Retinal pigment epithelial cell (primary cell): ENCODE measurements around the gene IL11.

Experiments
- DNase-seq: peaks from one replicate; pipeline ENCODE4 v3.0.0-alpha.2; 2010; ENCODE audit warnings: low read depth
- H3K4me3 ChIP-seq: 2 replicates; pipeline ENCODE4 v1.5.1; 2011; ENCODE audit warnings: mild to moderate bottlenecking, low read length, control low read depth, moderate library complexity
- TF ChIP-seq, protein P1 (sequence below): conservative IDR thresholded peaks from 2 replicates; pipeline ENCODE4 v1.5.1; 2011; ENCODE audit warnings: low read depth, low read length, control low read depth, inconsistent platforms

Gene IL11

DNA sequence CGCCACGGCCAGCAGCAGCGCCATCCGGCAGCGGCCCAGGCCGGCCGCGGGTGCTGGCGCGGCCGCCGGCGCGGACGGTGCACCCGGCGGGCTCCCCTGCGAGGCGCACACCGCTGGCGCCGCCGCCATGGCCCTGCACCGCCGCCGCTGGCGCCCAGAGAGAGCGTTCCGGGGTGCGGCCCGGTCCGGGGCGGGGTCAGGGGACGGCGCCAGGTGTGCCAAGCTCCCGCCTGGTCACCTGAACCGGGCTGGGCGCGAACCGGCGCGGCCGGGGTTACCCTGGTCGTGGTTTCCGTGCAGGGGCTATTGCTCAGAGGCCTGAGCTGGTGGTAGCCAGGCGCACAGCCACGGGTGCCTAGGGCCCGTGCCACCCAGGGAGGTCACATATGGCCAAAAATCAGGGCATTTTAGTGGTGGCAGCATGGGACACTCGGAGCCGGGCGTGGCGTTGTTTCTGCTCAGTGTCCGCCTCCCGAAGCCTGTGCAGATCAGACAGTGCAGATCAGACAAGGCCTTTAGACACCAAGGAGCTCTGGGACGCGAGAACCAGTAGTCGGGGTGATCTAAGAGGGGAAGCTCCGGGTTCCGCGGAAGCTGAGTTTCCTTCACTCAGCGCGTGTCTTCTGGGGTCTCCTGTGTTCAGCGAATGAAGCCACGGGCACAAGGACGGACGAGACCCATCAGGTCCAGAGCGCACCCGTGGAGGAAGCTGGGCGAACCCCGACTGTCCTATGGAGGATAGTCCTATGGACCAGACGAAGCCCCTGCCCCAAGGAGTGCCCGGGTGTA, 14.1 kb upstream of the IL11 start, which contains the start of gene TMEM238:
Gene TMEM238 (minus strand): TSS at position 162 of the 789 bp plus-strand sequence. CDS start 33 bp downstream, at position 129.
- DNase-seq: no peak
- TF ChIP-seq, protein P1, sequence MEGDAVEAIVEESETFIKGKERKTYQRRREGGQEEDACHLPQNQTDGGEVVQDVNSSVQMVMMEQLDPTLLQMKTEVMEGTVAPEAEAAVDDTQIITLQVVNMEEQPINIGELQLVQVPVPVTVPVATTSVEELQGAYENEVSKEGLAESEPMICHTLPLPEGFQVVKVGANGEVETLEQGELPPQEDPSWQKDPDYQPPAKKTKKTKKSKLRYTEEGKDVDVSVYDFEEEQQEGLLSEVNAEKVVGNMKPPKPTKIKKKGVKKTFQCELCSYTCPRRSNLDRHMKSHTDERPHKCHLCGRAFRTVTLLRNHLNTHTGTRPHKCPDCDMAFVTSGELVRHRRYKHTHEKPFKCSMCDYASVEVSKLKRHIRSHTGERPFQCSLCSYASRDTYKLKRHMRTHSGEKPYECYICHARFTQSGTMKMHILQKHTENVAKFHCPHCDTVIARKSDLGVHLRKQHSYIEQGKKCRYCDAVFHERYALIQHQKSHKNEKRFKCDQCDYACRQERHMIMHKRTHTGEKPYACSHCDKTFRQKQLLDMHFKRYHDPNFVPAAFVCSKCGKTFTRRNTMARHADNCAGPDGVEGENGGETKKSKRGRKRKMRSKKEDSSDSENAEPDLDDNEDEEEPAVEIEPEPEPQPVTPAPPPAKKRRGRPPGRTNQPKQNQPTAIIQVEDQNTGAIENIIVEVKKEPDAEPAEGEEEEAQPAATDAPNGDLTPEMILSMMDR: no peak
- peak within 1 kb of the TSS; percentile 100 for H3K4me3 ChIP-seq

DNA sequence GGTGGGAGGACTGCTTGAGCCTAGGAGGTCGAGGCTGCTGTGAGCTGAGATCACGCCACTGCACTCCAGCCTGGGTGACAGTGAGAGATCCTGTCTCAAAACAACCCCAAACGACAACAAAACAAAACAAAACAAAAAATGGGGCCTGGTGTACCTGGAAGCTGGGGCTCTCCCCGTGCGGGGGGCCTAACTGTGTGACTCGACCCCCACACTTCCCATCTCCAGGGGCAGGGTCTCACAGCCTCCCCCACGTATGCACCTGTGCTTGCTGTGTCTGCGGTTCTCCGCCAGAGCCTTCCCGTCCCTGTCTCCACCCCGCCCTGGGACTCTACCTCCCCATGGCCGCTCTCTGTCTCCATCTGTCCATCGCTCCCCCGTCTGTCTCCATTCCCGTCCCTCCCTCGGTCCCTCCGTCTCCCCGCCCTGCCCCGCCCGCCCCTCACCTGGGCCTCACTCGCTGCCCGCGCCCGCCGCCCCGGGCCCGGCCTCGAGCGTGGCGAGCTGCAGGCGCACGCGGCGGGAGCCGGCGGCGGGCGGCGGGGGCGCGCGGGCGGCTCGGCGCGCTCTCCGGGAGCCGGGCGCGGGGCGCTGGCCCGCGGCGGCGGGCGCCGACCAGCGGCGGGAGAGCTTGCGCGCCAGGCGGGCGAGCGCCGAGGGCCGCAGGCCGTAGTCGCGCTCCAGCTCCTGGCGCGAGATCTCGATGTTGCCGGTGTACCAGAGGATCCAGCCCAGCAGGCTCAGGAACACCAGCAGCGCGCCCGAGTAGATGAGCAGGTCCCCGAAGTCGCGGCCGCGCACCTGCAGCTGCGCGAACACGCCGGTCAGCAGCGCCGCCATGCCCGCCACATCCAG, 13.2 kb upstream of the IL11 start:
- H3K4me3 ChIP-seq: peak overlapping the region; percentile 42
- TF ChIP-seq, protein P1: no peak

DNA sequence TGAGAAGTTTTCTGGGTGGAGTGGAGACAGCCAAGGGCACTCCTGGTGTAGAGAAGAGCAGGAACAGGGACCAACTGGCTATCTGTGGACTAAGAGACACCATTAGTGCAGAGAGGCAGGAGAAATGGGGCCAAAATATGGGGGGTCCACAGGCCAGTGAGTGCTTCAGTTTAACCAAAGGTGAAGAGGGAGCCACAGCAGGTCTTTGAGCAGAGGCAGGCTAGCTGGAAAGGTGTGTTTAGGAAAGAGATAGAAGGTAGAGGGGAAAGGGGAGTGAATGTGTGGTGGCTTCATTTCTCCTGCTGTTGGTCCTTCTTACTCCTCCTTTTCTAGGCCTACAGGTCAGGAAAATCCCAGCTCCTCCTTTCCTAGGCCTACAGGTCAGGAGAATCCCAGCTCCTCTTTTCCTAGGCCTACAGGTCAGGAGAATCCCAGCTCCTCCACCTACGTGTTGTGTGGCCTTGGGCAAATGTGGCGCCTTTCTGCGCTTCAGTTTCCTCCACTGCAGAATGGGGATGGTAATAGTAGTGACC, 12.3 kb upstream of the IL11 start:
- H3K4me3 ChIP-seq: no peak overlapping the region

More for the DNA sequence above, 13.2 kb upstream of the IL11 start:
- peak; percentile 30 for DNase-seq

DNA sequence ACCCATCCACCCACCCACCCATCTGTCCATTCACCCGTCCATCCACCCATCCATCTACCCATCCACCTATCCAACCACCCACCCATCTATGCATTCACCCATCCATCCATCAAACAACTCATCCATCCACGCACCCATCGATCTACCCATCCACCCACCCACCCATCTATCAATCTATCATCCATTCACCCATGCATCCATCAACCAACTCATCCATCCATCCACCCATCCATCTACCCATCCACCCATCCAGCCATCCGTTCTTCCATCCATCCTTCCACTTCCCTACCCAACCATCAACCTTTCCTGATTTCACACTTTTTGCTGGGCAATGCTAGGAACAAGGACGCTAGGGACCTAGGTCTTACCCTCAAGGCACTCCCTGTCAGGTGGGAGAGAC, 11.8 kb upstream of the IL11 start:
- no peak for DNase-seq
- H3K4me3 ChIP-seq: no peak overlapping the region
- TF ChIP-seq, protein P1: no peak

More for the DNA sequence above, 12.3 kb upstream of the IL11 start:
- no peak for DNase-seq
- TF ChIP-seq, protein P1: no peak

DNA sequence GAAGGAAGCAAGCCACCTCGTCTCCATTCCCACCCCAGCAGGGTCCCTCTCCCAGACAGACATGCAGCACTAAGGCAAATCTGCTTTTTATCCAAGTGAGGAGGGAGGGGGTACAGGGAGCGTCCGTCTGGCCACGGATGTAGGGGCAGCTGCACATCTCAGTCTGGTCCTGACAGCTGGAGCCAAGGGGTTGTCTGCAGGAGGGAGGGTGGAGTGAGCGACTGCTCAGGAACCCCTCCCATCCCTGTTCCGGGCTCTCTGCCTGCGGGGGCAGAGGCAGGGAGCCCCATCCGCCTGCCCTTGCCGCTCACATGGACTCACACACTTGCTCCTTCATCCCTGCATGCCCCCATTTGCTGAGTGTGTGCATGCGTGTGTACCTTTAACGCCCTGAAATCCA, 8.9 kb upstream of the IL11 start:
- H3K4me3 ChIP-seq: no peak overlapping the region
- TF ChIP-seq, protein P1: no peak
- DNase-seq: no peak

DNA sequence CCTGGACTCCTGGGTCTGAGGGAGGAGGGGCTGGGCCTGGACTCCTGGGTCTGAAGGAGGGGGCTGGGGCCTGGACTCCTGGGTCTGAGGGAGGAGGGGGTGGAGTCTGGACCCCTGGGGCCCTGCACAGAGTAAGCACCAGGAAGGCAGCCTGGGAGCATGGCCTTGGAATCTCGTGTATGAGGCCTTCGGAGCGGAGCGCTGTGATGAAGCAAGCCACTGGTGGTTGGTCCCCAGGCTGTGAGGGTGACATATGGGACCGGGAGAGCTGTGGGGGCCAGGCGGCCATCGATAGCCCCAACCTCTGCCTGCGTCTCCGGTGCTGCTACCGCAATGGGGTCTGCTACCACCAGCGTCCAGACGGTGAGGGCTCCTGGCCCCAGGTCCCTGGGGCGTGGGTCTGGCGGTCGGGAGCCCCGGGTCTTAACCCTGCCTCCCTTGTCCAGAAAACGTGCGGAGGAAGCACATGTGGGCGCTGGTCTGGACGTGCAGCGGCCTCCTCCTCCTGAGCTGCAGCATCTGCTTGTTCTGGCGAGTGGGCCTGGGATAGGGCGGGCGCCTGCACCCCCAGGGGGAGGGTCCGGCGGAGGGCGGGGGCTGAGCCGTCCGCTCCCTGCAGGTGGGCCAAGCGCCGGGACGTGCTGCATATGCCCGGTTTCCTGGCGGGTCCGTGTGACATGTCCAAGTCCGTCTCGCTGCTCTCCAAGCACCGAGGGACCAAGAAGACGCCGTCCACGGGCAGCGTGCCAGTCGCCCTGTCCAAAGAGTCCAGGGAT, 7.3 kb upstream of the IL11 start:
- TF ChIP-seq, protein P1: no peak
- H3K4me3 ChIP-seq: no peak overlapping the region
- DNase-seq: no peak
